HEK293 (cell line): ENCODE measurements around the gene CNN1.

Source experiments
- BCL11A ChIP-seq: fragments of 450-650 bp; formaldehyde crosslinking; IDR thresholded peaks from 2 replicates; pipeline ENCODE4 v1.5.1; 2016; ENCODE audit warnings: low read depth, missing biosample characterization, missing genetic modification characterization
- KLF1 ChIP-seq: fragments of 450-650 bp; formaldehyde crosslinking; IDR thresholded peaks from 2 replicates; pipeline ENCODE4 v1.5.1; 2016; ENCODE audit warnings: missing biosample characterization, missing genetic modification characterization
- SP7 ChIP-seq: fragments of 450-650 bp; formaldehyde crosslinking; IDR thresholded peaks from 2 replicates; pipeline ENCODE4 v1.5.1; 2016; ENCODE audit warnings: missing biosample characterization, missing genetic modification characterization
- ZBTB8A ChIP-seq: fragments of 450-650 bp; formaldehyde crosslinking; IDR thresholded peaks from 2 replicates; pipeline ENCODE4 v1.5.1; 2016; ENCODE audit warnings: missing biosample characterization, missing genetic modification characterization
- ZFP69B ChIP-seq: fragments of 450-650 bp; formaldehyde crosslinking; IDR thresholded peaks from 2 replicates; pipeline ENCODE4 v1.5.1; 2016; ENCODE audit warnings: missing biosample characterization, missing genetic modification characterization
- ZNF138 ChIP-seq: fragments of 450-650 bp; formaldehyde crosslinking; IDR thresholded peaks from 2 replicates; pipeline ENCODE4 v1.5.1; 2016; ENCODE audit warnings: missing biosample characterization, missing genetic modification characterization, borderline replicate concordance
- ZNF155 ChIP-seq: fragments of 450-650 bp; formaldehyde crosslinking; IDR thresholded peaks from 2 replicates; pipeline ENCODE4 v1.5.1; 2016; ENCODE audit warnings: missing biosample characterization, missing genetic modification characterization
- ZNF157 ChIP-seq: fragments of 450-650 bp; formaldehyde crosslinking; IDR thresholded peaks from 2 replicates; pipeline ENCODE4 v1.5.1; 2016; ENCODE audit warnings: missing biosample characterization, missing genetic modification characterization
- ZNF175 ChIP-seq: fragments of 450-650 bp; formaldehyde crosslinking; IDR thresholded peaks from 2 replicates; pipeline ENCODE4 v1.5.1; 2016; ENCODE audit warnings: missing biosample characterization, missing genetic modification characterization
- ZNF202 ChIP-seq: fragments of 450-650 bp; formaldehyde crosslinking; IDR thresholded peaks from 2 replicates; pipeline ENCODE4 v1.5.1; 2016; ENCODE audit warnings: missing biosample characterization, missing genetic modification characterization, borderline replicate concordance
- ZNF211 ChIP-seq: fragments of 450-650 bp; formaldehyde crosslinking; IDR thresholded peaks from 2 replicates; pipeline ENCODE4 v1.5.1; 2016; ENCODE audit warnings: low read depth, missing biosample characterization, missing genetic modification characterization
- ZNF214 ChIP-seq: fragments of 450-650 bp; formaldehyde crosslinking; IDR thresholded peaks from 2 replicates; pipeline ENCODE4 v1.5.1; 2017; ENCODE audit warnings: missing biosample characterization, mild to moderate bottlenecking, missing genetic modification characterization, borderline replicate concordance
- ZNF239 ChIP-seq: fragments of 450-650 bp; formaldehyde crosslinking; IDR thresholded peaks from 2 replicates; pipeline ENCODE4 v1.5.1; 2016; ENCODE audit warnings: missing biosample characterization, missing genetic modification characterization
- ZNF274 ChIP-seq, 2 experiments: fragments of 200-500 bp in 1 of 2; fragments of 450-650 bp in 1 of 2; sonication (Bioruptor generic) in 1 of 2; formaldehyde crosslinking in 1 of 2; IDR thresholded peaks; 2 replicates each; pipeline versions ENCODE4 v1.5.1 to v1.6.1; 2014 to 2016; ENCODE audit warnings: borderline replicate concordance in 1 of 2, inconsistent platforms in 1 of 2, low read length in 1 of 2, missing biosample characterization in 1 of 2, missing genetic modification characterization in 1 of 2
- ZNF510 ChIP-seq: fragments of 450-650 bp; formaldehyde crosslinking; IDR thresholded peaks from 2 replicates; pipeline ENCODE4 v1.5.1; 2018; ENCODE audit warnings: mild to moderate bottlenecking, missing genetic modification characterization, missing biosample characterization; ENCODE audit not compliant: insufficient replicate concordance
- ZNF558 ChIP-seq: fragments of 450-650 bp; formaldehyde crosslinking; IDR thresholded peaks from 2 replicates; pipeline ENCODE4 v1.5.1; 2016; ENCODE audit warnings: missing biosample characterization, missing genetic modification characterization
- ZNF610 ChIP-seq: fragments of 450-650 bp; formaldehyde crosslinking; IDR thresholded peaks from 2 replicates; pipeline ENCODE4 v1.5.1; 2016; ENCODE audit warnings: missing biosample characterization, missing genetic modification characterization, borderline replicate concordance
- ZNF626 ChIP-seq: fragments of 450-650 bp; sonication (Bioruptor Pico); formaldehyde crosslinking; IDR thresholded peaks from 2 replicates; pipeline ENCODE4 v1.5.1; 2018; ENCODE audit warnings: missing biosample characterization, missing genetic modification characterization, inconsistent platforms
- ZNF76 ChIP-seq: fragments of 450-650 bp; formaldehyde crosslinking; IDR thresholded peaks from 2 replicates; pipeline ENCODE4; 2016; ENCODE audit warnings: low read depth, missing biosample characterization, missing genetic modification characterization, borderline replicate concordance
- ZNF768 ChIP-seq: fragments of 450-650 bp; formaldehyde crosslinking; IDR thresholded peaks from 2 replicates; pipeline ENCODE4 v1.5.1; 2018; ENCODE audit warnings: missing biosample characterization, mild to moderate bottlenecking, missing genetic modification characterization
- ZXDB ChIP-seq: fragments of 450-650 bp; formaldehyde crosslinking; IDR thresholded peaks from 2 replicates; pipeline ENCODE4 v1.5.1; 2016; ENCODE audit warnings: missing biosample characterization, missing genetic modification characterization
- TF ChIP-seq, protein P1 (sequence below): fragments of 450-650 bp; formaldehyde crosslinking; IDR thresholded peaks from 2 replicates; pipeline ENCODE4 v1.5.1; 2017; ENCODE audit warnings: missing biosample characterization, missing genetic modification characterization
- TF ChIP-seq, protein P2 (sequence below): fragments of 450-650 bp; formaldehyde crosslinking; IDR thresholded peaks from 2 replicates; pipeline ENCODE4; 2016; ENCODE audit warnings: missing biosample characterization, missing genetic modification characterization
- TF ChIP-seq, protein P3 (sequence below): IDR thresholded peaks from 2 replicates; pipeline ENCODE4 v1.6.1; 2011; ENCODE audit warnings: mild to moderate bottlenecking, low read depth, low read length, borderline replicate concordance
- TF ChIP-seq, protein P4 (sequence below): fragments of 450-650 bp; formaldehyde crosslinking; IDR thresholded peaks from 2 replicates; pipeline ENCODE4 v1.5.1; 2016; ENCODE audit warnings: missing biosample characterization, missing genetic modification characterization
- TF ChIP-seq, protein P5 (sequence below): fragments of 450-650 bp; formaldehyde crosslinking; IDR thresholded peaks from 2 replicates; pipeline ENCODE4 v1.5.1; 2016; ENCODE audit warnings: missing biosample characterization, missing genetic modification characterization
- TF ChIP-seq, protein P6 (sequence below): fragments of 450-650 bp; formaldehyde crosslinking; IDR thresholded peaks from 2 replicates; pipeline ENCODE4 v1.5.1; 2017; ENCODE audit warnings: missing biosample characterization, missing genetic modification characterization
- TF ChIP-seq, protein P7 (sequence below): fragments of 450-650 bp; formaldehyde crosslinking; IDR thresholded peaks from 2 replicates; pipeline ENCODE4 v1.5.1; 2016; ENCODE audit warnings: missing biosample characterization, missing genetic modification characterization

CNN1 gene

DNA sequence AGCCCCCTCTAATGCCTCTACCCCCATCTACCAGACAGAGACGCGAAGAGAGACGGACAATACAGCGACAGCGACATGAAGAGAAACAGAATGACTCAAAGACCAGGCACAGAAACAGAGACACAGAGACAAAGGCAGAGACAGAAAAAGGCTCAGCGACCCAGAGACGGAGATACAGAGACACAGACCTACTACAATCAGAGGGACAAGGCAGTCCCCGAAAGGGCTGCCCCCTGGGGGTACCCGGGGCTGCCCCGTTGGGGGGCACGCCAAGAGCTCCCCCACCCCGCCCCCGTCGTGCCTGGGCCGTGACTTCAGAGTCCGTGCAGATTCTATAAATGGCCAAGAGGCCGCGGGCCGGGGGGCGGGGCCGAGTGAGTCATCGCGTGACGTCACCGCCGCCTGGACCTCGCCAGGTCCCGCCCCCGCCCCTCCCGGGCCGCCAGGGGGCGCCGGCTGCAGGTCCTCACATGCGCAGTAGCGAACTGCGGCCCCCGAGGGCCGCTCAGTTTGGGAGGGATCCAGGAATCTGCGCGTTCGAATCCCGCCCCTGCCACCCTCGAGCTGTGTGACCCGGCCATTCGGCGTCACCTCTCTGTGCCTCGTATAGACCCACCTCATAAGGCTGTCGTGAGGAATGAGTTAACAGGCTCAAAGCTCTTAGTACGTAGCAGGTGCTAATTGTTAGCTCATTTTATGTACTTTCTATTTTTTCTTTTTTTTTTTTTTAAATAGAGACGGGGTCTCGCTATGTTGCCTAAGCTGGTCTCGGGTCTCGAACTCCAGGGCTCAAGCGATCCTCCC, 2.7 kb upstream of the CNN1 start (continued):
- no peak; the same call in 1 of the 2 replicates for TF ChIP-seq ZNF626 (tag by site-specific recombination)
- TF ChIP-seq ZNF558 = no peak
- TF ChIP-seq ZNF768 (tag by site-specific recombination) = peak; percentile 99; the same call in 1 of the 2 replicates
- no peak; the same call in 1 of the 2 replicates for TF ChIP-seq ZNF76
- TF ChIP-seq ZNF211 (tag by site-specific recombination) = no peak
- no peak for TF ChIP-seq ZNF157 (tag by site-specific recombination)
- TF ChIP-seq SP7 (tag by site-specific recombination) = peak; percentile 65
- TF ChIP-seq, protein P1, sequence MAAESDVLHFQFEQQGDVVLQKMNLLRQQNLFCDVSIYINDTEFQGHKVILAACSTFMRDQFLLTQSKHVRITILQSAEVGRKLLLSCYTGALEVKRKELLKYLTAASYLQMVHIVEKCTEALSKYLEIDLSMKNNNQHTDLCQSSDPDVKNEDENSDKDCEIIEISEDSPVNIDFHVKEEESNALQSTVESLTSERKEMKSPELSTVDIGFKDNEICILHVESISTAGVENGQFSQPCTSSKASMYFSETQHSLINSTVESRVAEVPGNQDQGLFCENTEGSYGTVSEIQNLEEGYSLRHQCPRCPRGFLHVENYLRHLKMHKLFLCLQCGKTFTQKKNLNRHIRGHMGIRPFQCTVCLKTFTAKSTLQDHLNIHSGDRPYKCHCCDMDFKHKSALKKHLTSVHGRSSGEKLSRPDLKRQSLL (tag by site-specific recombination) = peak; percentile 12; the same call in 1 of the 2 replicates
- no peak for TF ChIP-seq BCL11A (tag by site-specific recombination)
- TF ChIP-seq ZNF239 (tag by site-specific recombination) = no peak
- peak; percentile 41; the same call in 1 of the 2 replicates for TF ChIP-seq KLF1 (tag by site-specific recombination)
- TF ChIP-seq ZNF175 (tag by site-specific recombination) = no peak
- no peak for TF ChIP-seq ZNF510 (tag by site-specific recombination)
- TF ChIP-seq, protein P2, sequence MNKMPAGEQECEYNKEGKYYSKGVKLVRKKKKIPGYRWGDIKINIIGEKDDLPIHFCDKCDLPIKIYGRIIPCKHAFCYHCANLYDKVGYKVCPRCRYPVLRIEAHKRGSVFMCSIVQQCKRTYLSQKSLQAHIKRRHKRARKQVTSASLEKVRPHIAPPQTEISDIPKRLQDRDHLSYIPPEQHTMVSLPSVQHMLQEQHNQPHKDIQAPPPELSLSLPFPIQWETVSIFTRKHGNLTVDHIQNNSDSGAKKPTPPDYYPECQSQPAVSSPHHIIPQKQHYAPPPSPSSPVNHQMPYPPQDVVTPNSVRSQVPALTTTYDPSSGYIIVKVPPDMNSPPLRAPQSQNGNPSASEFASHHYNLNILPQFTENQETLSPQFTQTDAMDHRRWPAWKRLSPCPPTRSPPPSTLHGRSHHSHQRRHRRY (tag by site-specific recombination) = no peak
- TF ChIP-seq ZNF274 (IDR thresholded peaks at IDR 0.05; ENCODE audit: low read length) = no peak
- no peak for TF ChIP-seq ZNF274 (tag by site-specific recombination; IDR thresholded peaks at IDR 0.05; ENCODE audit: borderline replicate concordance)
- TF ChIP-seq, protein P3, sequence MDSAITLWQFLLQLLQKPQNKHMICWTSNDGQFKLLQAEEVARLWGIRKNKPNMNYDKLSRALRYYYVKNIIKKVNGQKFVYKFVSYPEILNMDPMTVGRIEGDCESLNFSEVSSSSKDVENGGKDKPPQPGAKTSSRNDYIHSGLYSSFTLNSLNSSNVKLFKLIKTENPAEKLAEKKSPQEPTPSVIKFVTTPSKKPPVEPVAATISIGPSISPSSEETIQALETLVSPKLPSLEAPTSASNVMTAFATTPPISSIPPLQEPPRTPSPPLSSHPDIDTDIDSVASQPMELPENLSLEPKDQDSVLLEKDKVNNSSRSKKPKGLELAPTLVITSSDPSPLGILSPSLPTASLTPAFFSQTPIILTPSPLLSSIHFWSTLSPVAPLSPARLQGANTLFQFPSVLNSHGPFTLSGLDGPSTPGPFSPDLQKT = no peak
- no peak for TF ChIP-seq ZFP69B (tag by site-specific recombination)
- TF ChIP-seq, protein P4, sequence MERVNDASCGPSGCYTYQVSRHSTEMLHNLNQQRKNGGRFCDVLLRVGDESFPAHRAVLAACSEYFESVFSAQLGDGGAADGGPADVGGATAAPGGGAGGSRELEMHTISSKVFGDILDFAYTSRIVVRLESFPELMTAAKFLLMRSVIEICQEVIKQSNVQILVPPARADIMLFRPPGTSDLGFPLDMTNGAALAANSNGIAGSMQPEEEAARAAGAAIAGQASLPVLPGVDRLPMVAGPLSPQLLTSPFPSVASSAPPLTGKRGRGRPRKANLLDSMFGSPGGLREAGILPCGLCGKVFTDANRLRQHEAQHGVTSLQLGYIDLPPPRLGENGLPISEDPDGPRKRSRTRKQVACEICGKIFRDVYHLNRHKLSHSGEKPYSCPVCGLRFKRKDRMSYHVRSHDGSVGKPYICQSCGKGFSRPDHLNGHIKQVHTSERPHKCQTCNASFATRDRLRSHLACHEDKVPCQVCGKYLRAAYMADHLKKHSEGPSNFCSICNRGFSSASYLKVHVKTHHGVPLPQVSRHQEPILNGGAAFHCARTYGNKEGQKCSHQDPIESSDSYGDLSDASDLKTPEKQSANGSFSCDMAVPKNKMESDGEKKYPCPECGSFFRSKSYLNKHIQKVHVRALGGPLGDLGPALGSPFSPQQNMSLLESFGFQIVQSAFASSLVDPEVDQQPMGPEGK (tag by site-specific recombination) = peak; percentile 94
- TF ChIP-seq ZXDB (tag by site-specific recombination) = peak; percentile 54; the same call in 1 of the 2 replicates
- TF ChIP-seq ZBTB8A = peak; percentile 32; the same call in 1 of the 2 replicates
- TF ChIP-seq, protein P5, sequence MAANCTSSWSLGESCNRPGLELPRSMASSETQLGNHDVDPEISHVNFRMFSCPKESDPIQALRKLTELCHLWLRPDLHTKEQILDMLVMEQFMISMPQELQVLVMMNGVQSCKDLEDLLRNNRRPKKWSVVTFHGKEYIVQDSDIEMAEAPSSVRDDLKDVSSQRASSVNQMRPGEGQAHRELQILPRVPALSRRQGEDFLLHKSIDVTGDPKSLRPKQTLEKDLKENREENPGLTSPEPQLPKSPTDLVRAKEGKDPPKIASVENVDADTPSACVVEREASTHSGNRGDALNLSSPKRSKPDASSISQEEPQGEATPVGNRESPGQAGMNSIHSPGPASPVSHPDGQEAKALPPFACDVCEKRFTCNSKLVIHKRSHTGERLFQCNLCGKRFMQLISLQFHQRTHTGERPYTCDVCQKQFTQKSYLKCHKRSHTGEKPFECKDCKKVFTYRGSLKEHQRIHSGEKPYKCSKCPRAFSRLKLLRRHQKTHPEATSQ = peak; percentile 51; the same call in 1 of the 2 replicates
- no peak for TF ChIP-seq ZNF138 (tag by site-specific recombination)
- TF ChIP-seq ZNF202 (tag by site-specific recombination) = no peak
- TF ChIP-seq, protein P6, sequence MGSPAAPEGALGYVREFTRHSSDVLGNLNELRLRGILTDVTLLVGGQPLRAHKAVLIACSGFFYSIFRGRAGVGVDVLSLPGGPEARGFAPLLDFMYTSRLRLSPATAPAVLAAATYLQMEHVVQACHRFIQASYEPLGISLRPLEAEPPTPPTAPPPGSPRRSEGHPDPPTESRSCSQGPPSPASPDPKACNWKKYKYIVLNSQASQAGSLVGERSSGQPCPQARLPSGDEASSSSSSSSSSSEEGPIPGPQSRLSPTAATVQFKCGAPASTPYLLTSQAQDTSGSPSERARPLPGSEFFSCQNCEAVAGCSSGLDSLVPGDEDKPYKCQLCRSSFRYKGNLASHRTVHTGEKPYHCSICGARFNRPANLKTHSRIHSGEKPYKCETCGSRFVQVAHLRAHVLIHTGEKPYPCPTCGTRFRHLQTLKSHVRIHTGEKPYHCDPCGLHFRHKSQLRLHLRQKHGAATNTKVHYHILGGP (tag by site-specific recombination) = no peak
- no peak for TF ChIP-seq ZNF214 (tag by site-specific recombination)
- peak; percentile 60; the same call in 1 of the 2 replicates for TF ChIP-seq ZNF610 (tag by site-specific recombination)
- TF ChIP-seq ZNF155 = no peak
- TF ChIP-seq, protein P7, sequence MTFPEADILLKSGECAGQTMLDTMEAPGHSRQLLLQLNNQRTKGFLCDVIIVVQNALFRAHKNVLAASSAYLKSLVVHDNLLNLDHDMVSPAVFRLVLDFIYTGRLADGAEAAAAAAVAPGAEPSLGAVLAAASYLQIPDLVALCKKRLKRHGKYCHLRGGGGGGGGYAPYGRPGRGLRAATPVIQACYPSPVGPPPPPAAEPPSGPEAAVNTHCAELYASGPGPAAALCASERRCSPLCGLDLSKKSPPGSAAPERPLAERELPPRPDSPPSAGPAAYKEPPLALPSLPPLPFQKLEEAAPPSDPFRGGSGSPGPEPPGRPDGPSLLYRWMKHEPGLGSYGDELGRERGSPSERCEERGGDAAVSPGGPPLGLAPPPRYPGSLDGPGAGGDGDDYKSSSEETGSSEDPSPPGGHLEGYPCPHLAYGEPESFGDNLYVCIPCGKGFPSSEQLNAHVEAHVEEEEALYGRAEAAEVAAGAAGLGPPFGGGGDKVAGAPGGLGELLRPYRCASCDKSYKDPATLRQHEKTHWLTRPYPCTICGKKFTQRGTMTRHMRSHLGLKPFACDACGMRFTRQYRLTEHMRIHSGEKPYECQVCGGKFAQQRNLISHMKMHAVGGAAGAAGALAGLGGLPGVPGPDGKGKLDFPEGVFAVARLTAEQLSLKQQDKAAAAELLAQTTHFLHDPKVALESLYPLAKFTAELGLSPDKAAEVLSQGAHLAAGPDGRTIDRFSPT (tag by site-specific recombination) = peak; percentile 91
